H1 (cell line): ENCODE results near the gene PLD6. TPM values are rescaled to one million over a fixed set of nuclear protein-coding genes. Genes with fewer than 3 reads are reported as not detected.

ENCODE experiments used
- CTCF ChIA-PET: fragments of 300-600 bp; sonication (Branson Sonifier 250); formaldehyde crosslinking; loops from one replicate; lab custom pipeline; 2021; ENCODE audit not compliant: partially characterized antibody; lab: Charles Lee
- POLR2A ChIA-PET: fragments of 300-600 bp; sonication (Branson Sonifier 250); formaldehyde crosslinking; loops from one replicate; lab custom pipeline; 2021; ENCODE audit warnings: inconsistent platforms; ENCODE audit not compliant: partially characterized antibody; lab: Charles Lee
- DNase-seq, 2 experiments: peaks; one replicate each; pipeline versions ENCODE4 v3.0.0 to v3.0.0-alpha.2; 2010 to 2022; ENCODE audit warnings: low spot score in 2 of 2, low read depth in 1 of 2, mixed read lengths in 1 of 2
- FAIRE-seq: peaks from 2 replicates; lab custom pipeline; 2011; peaks lifted over from hg19 to GRCh38; lab: Jason Lieb, UNC
- H2AFZ ChIP-seq: 2 replicates; pipeline ENCODE4 v1.8.1; 2012; ENCODE audit warnings: low read length, inconsistent platforms
- H2AK5ac ChIP-seq: 2 replicates; pipeline ENCODE4 v1.6.1; 2013; ENCODE audit warnings: low read depth, low read length
- H2BK120ac ChIP-seq: replicated peaks from 2 replicates; pipeline ENCODE3; 2013; ENCODE audit warnings: low read depth, low read length, inconsistent platforms
- H2BK12ac ChIP-seq: 2 replicates; pipeline ENCODE4 v1.6.1; 2013; ENCODE audit warnings: low read depth, low read length
- H2BK15ac ChIP-seq: 2 replicates; pipeline ENCODE4 v1.6.1; 2013; ENCODE audit warnings: low read length
- H2BK20ac ChIP-seq: 2 replicates; pipeline ENCODE4 v1.6.1; 2013; ENCODE audit warnings: low read length
- H2BK5ac ChIP-seq: 2 replicates; pipeline ENCODE4 v1.6.1; 2013; ENCODE audit warnings: low read depth, low read length
- H3K14ac ChIP-seq: 2 replicates; pipeline ENCODE4 v1.6.1; 2013; ENCODE audit warnings: inconsistent platforms; ENCODE audit not compliant: insufficient read length
- H3K18ac ChIP-seq: 2 replicates; pipeline ENCODE4 v1.6.1; 2013; ENCODE audit warnings: low read length; ENCODE audit errors: extremely low read depth
- H3K23ac ChIP-seq: 2 replicates; pipeline ENCODE4 v1.6.1; 2013; ENCODE audit warnings: inconsistent platforms; ENCODE audit not compliant: insufficient read length
- H3K23me2 ChIP-seq: 2 replicates; pipeline ENCODE4 v1.6.1; 2013; ENCODE audit warnings: low read depth, low read length
- H3K27ac ChIP-seq: 2 replicates; pipeline ENCODE4 v1.6.1; 2011; ENCODE audit warnings: low read depth, low read length, inconsistent platforms
- H3K27me3 ChIP-seq, 4 experiments: replicated peaks in 1 of 4; 1 replicate in 1 of 4; 2 replicates in 3 of 4; pipeline versions ENCODE4 v1.6.1 to v1.8.1; 2011 to 2013; ENCODE audit warnings: low read length in 3 of 4, mild to moderate bottlenecking in 3 of 4, inconsistent platforms in 2 of 4, mixed read lengths in 2 of 4, moderate library complexity in 1 of 4; ENCODE audit not compliant: control insufficient read depth in 3 of 4, insufficient read depth in 3 of 4; ENCODE audit errors: extremely low read depth in 1 of 4
- H3K36me3 ChIP-seq, 4 experiments: 2 replicates each; pipeline versions ENCODE4 v1.6.1 to v1.8.1; 2011 to 2013; ENCODE audit warnings: mild to moderate bottlenecking in 4 of 4, low read length in 3 of 4, moderate library complexity in 2 of 4, control low read depth in 1 of 4, inconsistent platforms in 1 of 4; ENCODE audit not compliant: insufficient read depth in 4 of 4, control insufficient read depth in 2 of 4
- H3K4ac ChIP-seq: replicated peaks from 2 replicates; pipeline ENCODE3; 2013; ENCODE audit warnings: low read length, low read depth, mixed read lengths, inconsistent platforms; ENCODE audit not compliant: insufficient read length
- H3K4me1 ChIP-seq, 4 experiments: replicated peaks in 1 of 4; 1 replicate in 1 of 4; 2 replicates in 3 of 4; pipeline versions ENCODE4 v1.6.1 to v1.8.1; 2011 to 2013; ENCODE audit warnings: low read length in 3 of 4, inconsistent platforms in 2 of 4, mixed read lengths in 1 of 4; ENCODE audit not compliant: insufficient read depth in 4 of 4, control insufficient read depth in 3 of 4
- H3K4me2 ChIP-seq, 2 experiments: 2 replicates each; pipeline versions ENCODE4 v1.6.1 to v1.8.1; 2011 to 2013; ENCODE audit warnings: low read depth in 2 of 2, low read length in 2 of 2, control low read depth in 1 of 2, inconsistent platforms in 1 of 2, mild to moderate bottlenecking in 1 of 2; ENCODE audit not compliant: insufficient read depth in 1 of 2
- H3K4me3 ChIP-seq, 4 experiments: fragments of 200-600, 300-600 bp in 1 of 4; sonication (generic), shearing (Covaris generic), sonication (Bioruptor Twin) in 1 of 4; 2 replicates each; pipeline versions ENCODE4 v1.5.1 to v1.8.1; 2011 to 2016; ENCODE audit warnings: low read length in 4 of 4, low read depth in 3 of 4, control low read depth in 2 of 4, inconsistent platforms in 2 of 4, mild to moderate bottlenecking in 2 of 4, mixed read lengths in 1 of 4, moderate library complexity in 1 of 4; ENCODE audit not compliant: insufficient read depth in 2 of 4; ENCODE audit errors: extremely low read depth in 1 of 4
- H3K56ac ChIP-seq: replicated peaks from 2 replicates; pipeline ENCODE3; 2013; ENCODE audit warnings: low read depth, mild to moderate bottlenecking, mixed read lengths, low read length, inconsistent platforms; ENCODE audit not compliant: insufficient read length
- H3K79me1 ChIP-seq: 2 replicates; pipeline ENCODE4 v1.6.1; 2013; ENCODE audit warnings: low read depth, low read length, control low read depth
- H3K79me2 ChIP-seq, 2 experiments: 2 replicates each; pipeline versions ENCODE4 v1.6.1 to v1.8.1; 2012 to 2013; ENCODE audit warnings: low read length in 2 of 2, mild to moderate bottlenecking in 2 of 2, inconsistent platforms in 1 of 2; ENCODE audit not compliant: insufficient read depth in 2 of 2, control insufficient read depth in 1 of 2
- H3K9ac ChIP-seq, 4 experiments: replicated peaks in 1 of 4; 1 replicate in 1 of 4; 2 replicates in 3 of 4; pipeline versions ENCODE4 v1.6.1 to v1.8.1; 2011 to 2013; ENCODE audit warnings: low read depth in 3 of 4, low read length in 3 of 4, control low read depth in 2 of 4, mild to moderate bottlenecking in 2 of 4, moderate library complexity in 2 of 4, inconsistent platforms in 1 of 4; ENCODE audit errors: extremely low read depth in 1 of 4
- H3K9me3 ChIP-seq, 2 experiments: 2 replicates each; pipeline versions ENCODE4 v1.6.1 to v1.8.1; 2012 to 2013; ENCODE audit warnings: mild to moderate bottlenecking in 2 of 2, moderate library complexity in 2 of 2, control low read depth in 1 of 2, inconsistent platforms in 1 of 2, low read depth in 1 of 2, low read length in 1 of 2, mixed read lengths in 1 of 2; ENCODE audit not compliant: insufficient read depth in 2 of 2
- H4K20me1 ChIP-seq, 2 experiments: replicated peaks in 1 of 2; 2 replicates each; pipeline versions ENCODE3 to v1.8.1; 2011 to 2013; ENCODE audit warnings: inconsistent platforms in 2 of 2, low read length in 2 of 2, mild to moderate bottlenecking in 1 of 2; ENCODE audit not compliant: insufficient read depth in 2 of 2, control insufficient read depth in 1 of 2
- H4K5ac ChIP-seq: 2 replicates; pipeline ENCODE4 v1.6.1; 2013; ENCODE audit warnings: low read length, low read depth, mixed read lengths, inconsistent platforms; ENCODE audit not compliant: insufficient read length
- H4K8ac ChIP-seq: 2 replicates; pipeline ENCODE4 v1.8.0; 2013; ENCODE audit warnings: mild to moderate bottlenecking, moderate library complexity, low read length, inconsistent platforms; ENCODE audit not compliant: insufficient read depth; ENCODE audit errors: extremely low read depth
- H4K91ac ChIP-seq: replicated peaks from 2 replicates; pipeline ENCODE3; 2013; ENCODE audit warnings: low read length, mixed read lengths, inconsistent platforms; ENCODE audit not compliant: insufficient read length
- CBX5 ChIP-seq: fragments of 300-800, 300-1000 bp; sonication (generic); IDR thresholded peaks from 2 replicates; pipeline ENCODE4 v1.7.1; 2016; ENCODE audit warnings: antibody characterized with exemption, low read length, low read depth
- FOSL1 ChIP-seq: IDR thresholded peaks from 2 replicates; pipeline ENCODE4 v1.6.1; 2011; ENCODE audit warnings: mild to moderate bottlenecking, low read depth, low read length, moderate library complexity; ENCODE audit not compliant: insufficient read depth
- JUND ChIP-seq: IDR thresholded peaks from 2 replicates; pipeline ENCODE4 v1.6.1; 2011; ENCODE audit warnings: mild to moderate bottlenecking, improper control_type of control experiment, low read length
- RBBP5 ChIP-seq: IDR thresholded peaks from 2 replicates; pipeline ENCODE4 v1.7.1; 2012; ENCODE audit warnings: low read depth, mild to moderate bottlenecking, inconsistent platforms, low read length, moderate library complexity, borderline replicate concordance
- RFX5 ChIP-seq: IDR thresholded peaks from 2 replicates; pipeline ENCODE4 v1.6.1; 2011; ENCODE audit warnings: low read depth, low read length, improper control_type of control experiment, borderline replicate concordance
- SIX5 ChIP-seq: IDR thresholded peaks from 2 replicates; pipeline ENCODE4 v1.6.1; 2011; ENCODE audit warnings: mild to moderate bottlenecking, low read depth, low read length
- SUZ12 ChIP-seq: fragments of 200-600 bp; sonication (generic); IDR thresholded peaks from 2 replicates; pipeline ENCODE4 v1.6.1; 2012; ENCODE audit warnings: mild to moderate bottlenecking, inconsistent platforms, low read length, moderate library complexity, mixed read lengths
- WGBS, 2 experiments: shearing (Covaris generic) in 1 of 2; methylation state at CpG; one replicate each; pipeline versions ENCODE4 v1.1.6 to v1.1.7; 2013 to 2015; ENCODE audit warnings: low lambda C conversion rate in 2 of 2, mixed read lengths in 2 of 2, inconsistent platforms in 1 of 2, low coverage in 1 of 2, missing lambda C conversion rate in 1 of 2; ENCODE audit not compliant: insufficient replicate concordance in 2 of 2, insufficient coverage in 1 of 2, insufficient read length in 1 of 2; ENCODE audit errors: extremely low coverage in 1 of 2, missing lambda C conversion rate in 1 of 2; 5-methylcytosine and 5-hydroxymethylcytosine counted together
- polyA plus RNA-seq, 7 experiments: library from polyadenylated mRNA; depleted of rRNA in 3 of 7; stranded (reverse) in 5 of 7; unstranded in 2 of 7; fragments of >200 nt in 5 of 7; fragments of 200-250 nt in 2 of 7; gene quantifications; 1 replicate in 5 of 7; 2 replicates in 1 of 7; 4 replicates in 1 of 7; pipeline versions ENCODE4 v1.2.1 to v1.2.3, GENCODE V29; 2011 to 2013; ENCODE audit warnings: missing spikeins in 2 of 7, mixed read lengths in 2 of 7
- total RNA-seq: library from RNA; stranded (reverse); fragmentation: NEBNext Ultra II Directional; extraction: Animal tissue kit (Norgen Biotek cat#: 25700); gene quantifications from 2 replicates; pipeline ENCODE4 v1.2.1, GENCODE V29; 2021
- TF ChIP-seq, protein P1 (sequence below): IDR thresholded peaks from 2 replicates; pipeline ENCODE4 v1.6.1; 2011; ENCODE audit warnings: low read length, improper control_type of control experiment

PLD6 gene
- total and polyA plus RNA-seq, 2 of the 8 experiments (the other 6 are each of a cell fraction or from before 2014, with no cell fraction given), result 0.20 to 0.22 TPM

DNA sequence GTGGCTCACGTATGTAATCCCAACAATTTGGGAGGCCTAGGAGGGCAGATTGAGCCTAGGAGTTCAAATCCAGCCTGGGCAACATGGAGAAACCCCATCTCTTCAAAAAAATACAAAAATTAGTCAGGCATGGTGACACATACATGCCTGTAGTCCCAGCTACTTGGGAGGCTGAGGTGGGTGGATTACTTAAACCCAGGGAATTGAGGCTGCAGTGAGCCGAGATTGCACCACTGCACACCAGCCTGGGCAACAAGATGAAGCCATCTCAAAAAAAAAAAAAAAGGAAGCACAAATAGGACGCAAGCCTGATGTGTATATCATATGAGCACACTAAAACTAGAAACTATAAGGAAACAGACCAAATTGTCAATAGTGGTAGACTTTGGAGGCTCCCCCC, 47.9 kb upstream of the PLD6 start:
- H3K9ac ChIP-seq, result no peak overlapping the region
- no peak overlapping the region for H4K5ac ChIP-seq
- no peaks in the 10 kb centered on the region for H3K4me1 ChIP-seq
- H3K27ac ChIP-seq, result no peak overlapping the region
- H2BK12ac ChIP-seq, result no peak overlapping the region
- H3K23ac ChIP-seq, result no peak overlapping the region
- ChIA-PET CTCF (interaction anchor here (0.8 to 1.3 kb wide), 4 partner anchors 10 to 15 kb away, joined by 3 to 4 read pairs (median 3); no protein-coding TSS in a partner anchor), POLR2A (no interaction called here)
- H2BK15ac ChIP-seq, result no peak overlapping the region
- 95% methylated on average over 2 of the region's 3 CpGs; no CpG with 5 or more reads in 1 of the 2 experiments for WGBS, 2 experiments
- DNase-seq (no peak), FAIRE-seq (no peak)
- H2BK20ac ChIP-seq, result no peak overlapping the region
- H3K9me3 ChIP-seq, result no peaks in the 10 kb centered on the region
- no peak overlapping the region for H3K4me3 ChIP-seq
- H3K4me2 ChIP-seq, result no peak overlapping the region
- 0 out of 2 replicates have a peak, but pooled peaks cover 2% of the 10 kb centered on the region for H3K79me1 ChIP-seq
- H4K20me1 ChIP-seq, result peaks cover 0 to 3% of the 10 kb centered on the region in 2 experiments
- H2AK5ac ChIP-seq, result no peak overlapping the region
- no peaks in the 10 kb centered on the region for H3K79me2 ChIP-seq
- H3K27me3 ChIP-seq, result no peaks in the 10 kb centered on the region
- no peaks in the 10 kb centered on the region for H3K23me2 ChIP-seq
- no peak overlapping the region for H2BK120ac ChIP-seq
- no peak overlapping the region for H3K4ac ChIP-seq
- no peak overlapping the region for H4K91ac ChIP-seq
- no peak overlapping the region for H3K18ac ChIP-seq
- no peak overlapping the region for H2BK5ac ChIP-seq
- H4K8ac ChIP-seq, result no peak overlapping the region
- H2AFZ ChIP-seq, result no peak overlapping the region
- H3K14ac ChIP-seq, result no peak overlapping the region
- H3K56ac ChIP-seq, result no peak overlapping the region
- H3K36me3 ChIP-seq, result peaks cover 22 to 52% (median 38%) of the 10 kb centered on the region in 4 experiments
- TF ChIP-seq JUND (no peak), SUZ12 (no peak), FOSL1 (no peak), RBBP5 (no peak), CBX5 (no peak), SIX5 (no peak), RFX5 (no peak)
- TF ChIP-seq, protein P1, sequence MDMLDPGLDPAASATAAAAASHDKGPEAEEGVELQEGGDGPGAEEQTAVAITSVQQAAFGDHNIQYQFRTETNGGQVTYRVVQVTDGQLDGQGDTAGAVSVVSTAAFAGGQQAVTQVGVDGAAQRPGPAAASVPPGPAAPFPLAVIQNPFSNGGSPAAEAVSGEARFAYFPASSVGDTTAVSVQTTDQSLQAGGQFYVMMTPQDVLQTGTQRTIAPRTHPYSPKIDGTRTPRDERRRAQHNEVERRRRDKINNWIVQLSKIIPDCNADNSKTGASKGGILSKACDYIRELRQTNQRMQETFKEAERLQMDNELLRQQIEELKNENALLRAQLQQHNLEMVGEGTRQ, result no peak
